ENCODE data around the gene S100A1. TPM values are rescaled to one million over a fixed set of nuclear protein-coding genes. Genes with fewer than 3 reads are reported as not detected.

S100A1 gene
- total and polyA plus RNA-seq, 4 donors = 0.31 to 1.8 (median 0.91) TPM; not detected in 1

- Histone ChIP-seq H3K27me3 (ENCODE audit: control insufficient read depth in 3 of 3, insufficient read depth in 3 of 3, low read length in 2 of 3) (no peaks in the 10 kb centered on the region), H3K27ac (ENCODE audit: low read depth in 1 of 2, low read length in 1 of 2) (no peak overlapping the region), H3K9me3 (ENCODE audit: control insufficient read depth in 4 of 4, insufficient read depth in 3 of 4, low read length in 3 of 4) (no peaks in the 10 kb centered on the region), H3K9ac (ENCODE audit: insufficient read depth in 1 of 2, low read length in 2 of 2) (no peak overlapping the region), H3K36me3 (ENCODE audit: control insufficient read depth in 4 of 4, insufficient read depth in 4 of 4, low read length in 4 of 4) (peaks cover 46 to 67% (median 53%) of the 10 kb centered on the region in 4 donors), H3K4me1 (ENCODE audit: control insufficient read depth in 5 of 5, insufficient read depth in 5 of 5, low read length in 5 of 5) (peaks cover 0 to 11% (median 0%) of the 10 kb centered on the region in 5 donors), H3K4me3 (no peak overlapping the region)
- TF ChIP-seq, protein P1, sequence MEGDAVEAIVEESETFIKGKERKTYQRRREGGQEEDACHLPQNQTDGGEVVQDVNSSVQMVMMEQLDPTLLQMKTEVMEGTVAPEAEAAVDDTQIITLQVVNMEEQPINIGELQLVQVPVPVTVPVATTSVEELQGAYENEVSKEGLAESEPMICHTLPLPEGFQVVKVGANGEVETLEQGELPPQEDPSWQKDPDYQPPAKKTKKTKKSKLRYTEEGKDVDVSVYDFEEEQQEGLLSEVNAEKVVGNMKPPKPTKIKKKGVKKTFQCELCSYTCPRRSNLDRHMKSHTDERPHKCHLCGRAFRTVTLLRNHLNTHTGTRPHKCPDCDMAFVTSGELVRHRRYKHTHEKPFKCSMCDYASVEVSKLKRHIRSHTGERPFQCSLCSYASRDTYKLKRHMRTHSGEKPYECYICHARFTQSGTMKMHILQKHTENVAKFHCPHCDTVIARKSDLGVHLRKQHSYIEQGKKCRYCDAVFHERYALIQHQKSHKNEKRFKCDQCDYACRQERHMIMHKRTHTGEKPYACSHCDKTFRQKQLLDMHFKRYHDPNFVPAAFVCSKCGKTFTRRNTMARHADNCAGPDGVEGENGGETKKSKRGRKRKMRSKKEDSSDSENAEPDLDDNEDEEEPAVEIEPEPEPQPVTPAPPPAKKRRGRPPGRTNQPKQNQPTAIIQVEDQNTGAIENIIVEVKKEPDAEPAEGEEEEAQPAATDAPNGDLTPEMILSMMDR (IDR thresholded peaks at IDR 0.05; ENCODE audit: control extremely low read depth, extremely low read depth) = no peak
- DNase-seq = no peak
- no peak for ATAC-seq (ENCODE audit: insufficient read depth, low FRiP score)
- 89 to 93% methylated on average over 11 of the region's 11 CpGs for WGBS, 2 donors
Measured at GRCh38 chr1:153642161-153642560, 13.9 kb downstream of the S100A1 start.

GRCh38 chr1:153643100-153643499, 14.9 kb downstream of the S100A1 start:
- H3K27me3 ChIP-seq (ENCODE audit: control insufficient read depth in 3 of 3, insufficient read depth in 3 of 3, low read length in 2 of 3) = no peaks in the 10 kb centered on the region
- no peaks in the 10 kb centered on the region for H3K9me3 ChIP-seq (ENCODE audit: control insufficient read depth in 4 of 4, insufficient read depth in 3 of 4, low read length in 3 of 4)
- no peak overlapping the region for H3K4me3 ChIP-seq
- H3K27ac ChIP-seq (ENCODE audit: low read depth in 1 of 2, low read length in 1 of 2) = no peak overlapping the region
- ATAC-seq (ENCODE audit: insufficient read depth, low FRiP score) (no peak), DNase-seq (no peak)
- 93 to 96% methylated on average over 11 of the region's 11 CpGs for WGBS, 2 donors
- no peak overlapping the region for H3K9ac ChIP-seq (ENCODE audit: insufficient read depth in 1 of 2, low read length in 2 of 2)
- H3K4me1 ChIP-seq (ENCODE audit: control insufficient read depth in 5 of 5, insufficient read depth in 5 of 5, low read length in 5 of 5) = peaks cover 0 to 11% (median 0%) of the 10 kb centered on the region in 5 donors
- TF ChIP-seq, protein P1 (IDR thresholded peaks at IDR 0.05; ENCODE audit: control extremely low read depth, extremely low read depth) = no peak
- peaks cover 43 to 59% (median 48%) of the 10 kb centered on the region in 4 donors for H3K36me3 ChIP-seq (ENCODE audit: control insufficient read depth in 4 of 4, insufficient read depth in 4 of 4, low read length in 4 of 4)

- H3K9ac ChIP-seq (ENCODE audit: insufficient read depth in 1 of 2, low read length in 2 of 2) = no peak overlapping the region
- ATAC-seq (ENCODE audit: insufficient read depth, low FRiP score) (no peak), DNase-seq (no peak)
- H3K27me3 ChIP-seq (ENCODE audit: control insufficient read depth in 3 of 3, insufficient read depth in 3 of 3, low read length in 2 of 3) = no peaks in the 10 kb centered on the region
- H3K4me3 ChIP-seq = no peak overlapping the region
- peaks cover 37 to 54% (median 44%) of the 10 kb centered on the region in 4 donors for H3K36me3 ChIP-seq (ENCODE audit: control insufficient read depth in 4 of 4, insufficient read depth in 4 of 4, low read length in 4 of 4)
- H3K27ac ChIP-seq (ENCODE audit: low read depth in 1 of 2, low read length in 1 of 2) = no peak overlapping the region
- H3K9me3 ChIP-seq (ENCODE audit: control insufficient read depth in 4 of 4, insufficient read depth in 3 of 4, low read length in 3 of 4) = no peaks in the 10 kb centered on the region
- TF ChIP-seq, protein P1 (IDR thresholded peaks at IDR 0.05; ENCODE audit: control extremely low read depth, extremely low read depth) = no peak
- peaks cover 0 to 9% (median 0%) of the 10 kb centered on the region in 5 donors for H3K4me1 ChIP-seq (ENCODE audit: control insufficient read depth in 5 of 5, insufficient read depth in 5 of 5, low read length in 5 of 5)
Measured at GRCh38 chr1:153643816-153644215, 15.6 kb downstream of the S100A1 start.

Measured in lung (tissue), 12 donors.